ENCODE data around the gene CIDEA. TPM values are rescaled to one million over a fixed set of nuclear protein-coding genes. Genes with fewer than 3 reads are reported as not detected.
A peak's percentile ranks its signal among the peaks of the same experiment; 100 is the strongest.

CIDEA gene
- total RNA-seq, 1 donor from 2014 or later: 138 TPM

DNA sequence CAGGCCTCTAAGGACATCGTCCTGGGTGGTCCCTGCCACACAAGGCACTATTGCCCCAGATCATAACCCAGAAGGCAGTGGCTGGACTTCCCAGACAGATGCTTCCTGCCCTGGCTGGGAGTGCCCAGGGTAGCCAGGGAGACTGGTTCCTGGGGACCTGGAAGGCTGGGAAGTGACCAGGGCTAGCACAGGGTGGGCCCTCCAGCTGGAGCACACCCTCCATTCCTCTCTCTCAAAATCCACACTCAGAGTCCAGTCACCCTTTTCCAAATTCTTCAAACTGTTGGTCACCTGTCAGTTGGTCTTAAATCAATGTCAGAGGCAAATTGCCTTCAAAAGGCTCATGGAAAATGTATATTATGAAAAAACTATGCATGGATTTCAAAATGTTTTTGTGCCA lies 42.3 kb downstream of the CIDEA start:
- DNase-seq (ENCODE audit: low spot score): no peak

- no peak for DNase-seq (ENCODE audit: low spot score)
Measured at GRCh38 chr18:12299862-12300261, 45.7 kb downstream of the CIDEA start.

DNA sequence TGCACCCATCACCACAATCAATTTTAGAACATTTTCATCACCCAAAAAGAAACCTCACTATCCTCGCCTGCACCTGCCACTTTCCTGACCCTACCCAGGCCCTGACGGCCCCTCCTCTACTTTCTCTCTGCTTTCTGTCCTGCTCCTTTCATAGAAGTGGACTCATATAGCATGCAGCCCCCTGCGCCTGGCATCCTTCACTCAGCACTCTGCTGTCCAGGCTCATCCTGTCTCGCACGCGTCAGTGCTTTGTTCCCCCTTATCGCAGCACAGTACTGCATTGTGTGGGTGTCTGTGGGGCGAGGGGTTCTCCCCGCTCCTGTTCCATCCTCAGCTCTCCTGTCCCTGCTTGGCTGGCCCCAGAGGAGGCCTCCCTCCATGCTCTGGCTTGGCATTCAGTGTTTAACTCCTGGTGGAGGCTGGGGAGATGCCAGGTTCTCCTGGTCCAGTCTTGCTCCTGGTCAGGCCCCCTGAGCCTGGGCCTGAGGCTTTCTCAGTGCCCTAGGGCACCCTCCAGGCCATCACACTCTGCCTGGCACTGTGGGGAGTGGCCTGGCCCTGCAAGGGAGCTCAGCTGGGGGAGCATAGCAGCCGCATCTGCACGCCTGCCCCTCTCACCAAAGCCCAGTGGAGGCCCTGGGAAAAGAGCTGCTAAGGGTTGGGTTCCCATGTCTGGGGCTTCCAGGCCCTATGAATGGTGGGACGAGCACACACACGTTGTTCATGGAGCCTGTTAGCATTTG lies 47.3 kb downstream of the CIDEA start:
- DNase-seq (ENCODE audit: low spot score): no peak

GRCh38 chr18:12302391-12303147 lies 48.4 kb downstream of the CIDEA start:
- DNase-seq (ENCODE audit: low spot score): no peak

DNA sequence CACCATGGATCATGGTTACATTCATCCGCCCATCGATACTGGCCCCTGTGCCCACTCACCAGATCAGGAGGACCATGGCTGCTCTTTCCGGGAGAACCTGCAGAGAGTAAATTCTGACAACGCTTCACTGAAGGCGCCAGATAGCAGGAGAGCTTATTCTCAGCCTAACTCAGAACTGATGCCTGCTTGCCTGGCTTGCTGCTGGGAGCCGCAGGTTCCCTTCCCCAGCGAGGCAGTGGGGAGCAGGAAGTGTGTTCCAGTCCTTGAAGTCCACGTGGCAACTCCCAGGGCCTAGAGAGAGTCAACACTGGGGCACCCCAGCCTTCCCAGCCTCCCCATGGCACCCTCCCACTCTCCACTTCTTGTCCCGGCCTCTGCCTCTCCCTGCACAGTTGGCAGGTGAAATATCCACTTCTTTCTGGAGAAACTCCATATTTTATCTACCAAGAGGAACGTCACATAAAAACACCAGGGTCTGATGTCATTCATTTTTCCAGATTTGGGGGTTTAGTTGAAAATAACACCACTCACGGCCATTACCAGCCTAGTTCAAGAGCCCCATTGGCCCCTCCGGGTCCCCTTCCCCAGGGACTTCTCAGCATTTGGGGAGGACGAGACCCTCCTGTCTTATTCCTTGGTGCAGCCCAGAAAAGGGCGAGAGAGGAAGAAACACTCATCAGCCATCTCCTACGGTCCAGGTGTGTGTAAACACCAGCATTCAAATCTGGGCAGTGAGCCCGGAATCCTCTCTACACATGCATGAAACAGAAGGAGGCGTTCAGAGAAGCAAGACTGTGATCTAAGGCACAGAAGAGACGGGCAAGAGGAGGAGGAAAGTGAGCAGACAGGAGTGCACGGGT lies 50.4 kb downstream of the CIDEA start:
- no peak for DNase-seq (ENCODE audit: low spot score)

DNA sequence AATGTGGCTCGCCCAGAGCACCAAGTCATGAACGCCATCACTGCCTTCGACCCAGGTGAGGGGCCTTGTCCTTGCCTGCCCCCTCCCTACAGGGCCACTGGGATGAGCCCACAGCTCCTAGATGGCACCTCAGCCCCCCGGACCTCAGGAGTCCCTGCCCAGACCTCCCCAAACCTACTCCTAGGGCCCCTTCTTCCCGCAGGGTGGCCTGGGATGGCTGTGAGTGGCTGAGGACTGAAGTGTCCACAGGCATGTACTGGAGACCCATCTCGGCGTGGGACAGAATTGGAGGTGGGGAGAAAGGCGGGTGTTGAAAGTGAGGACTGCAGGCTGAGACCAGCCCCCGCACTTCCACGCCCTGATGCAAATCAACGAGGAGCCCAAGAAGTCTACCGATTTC lies 51.0 kb downstream of the CIDEA start:
- DNase-seq (ENCODE audit: low spot score): no peak

- no peak for DNase-seq (ENCODE audit: low spot score)
Measured at GRCh38 chr18:12305930-12306629, 51.9 kb downstream of the CIDEA start.

DNA sequence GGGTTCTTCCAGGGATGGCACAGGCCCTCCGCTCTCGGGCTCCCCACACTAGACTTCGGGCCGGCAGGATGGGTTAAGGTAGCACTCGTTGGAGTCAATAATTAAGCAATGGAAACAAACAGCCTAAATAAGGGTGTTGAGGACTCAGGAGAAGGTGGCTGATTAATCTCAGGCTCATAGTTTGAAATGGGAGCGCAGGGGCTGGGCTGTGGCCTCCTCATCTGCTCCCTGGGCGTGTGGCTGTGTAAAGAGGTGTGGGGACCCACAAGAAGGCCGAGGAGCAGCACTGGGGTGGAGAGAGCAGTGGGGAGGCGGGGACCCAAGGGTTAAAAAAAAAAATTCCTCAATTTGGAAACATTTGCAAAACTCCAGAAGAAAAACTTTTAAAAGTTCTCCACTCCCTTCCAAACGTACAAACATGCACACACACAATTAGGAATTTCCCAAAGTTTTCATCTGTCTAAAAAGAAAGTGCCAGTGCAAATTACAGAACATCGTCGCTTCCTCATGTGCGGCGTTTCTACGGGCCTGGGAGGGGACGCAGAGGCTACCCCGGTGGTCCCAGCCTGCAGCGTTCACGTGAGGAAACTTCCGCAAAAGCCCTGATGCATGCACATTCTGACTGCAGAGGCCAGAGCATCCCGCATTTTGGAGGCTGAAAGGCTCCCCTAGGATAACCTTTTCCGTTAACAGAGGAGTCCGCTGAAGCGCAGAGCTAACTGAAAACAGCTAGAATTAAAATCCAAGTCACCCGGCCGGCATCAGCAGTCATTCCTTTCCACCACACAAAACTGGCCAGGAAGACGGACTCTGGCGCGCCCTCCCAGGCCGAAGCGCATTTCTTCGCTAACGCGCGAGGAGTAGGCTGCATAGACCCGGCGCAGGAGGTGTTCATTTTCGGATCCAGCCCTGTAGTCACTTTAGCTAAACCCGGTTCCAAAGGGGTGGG lies 52.9 kb downstream of the CIDEA start:
- DNase-seq (ENCODE audit: low spot score): no peak

GRCh38 chr18:12307701-12308385 lies 53.7 kb downstream of the CIDEA start, which contains the start of gene TUBB6:
TUBB6 (plus strand) TSS chr18:12308241; CDS start chr18:12308293, 52 bp downstream.
- peak; percentile 94 for DNase-seq (ENCODE audit: low spot score)

DNA sequence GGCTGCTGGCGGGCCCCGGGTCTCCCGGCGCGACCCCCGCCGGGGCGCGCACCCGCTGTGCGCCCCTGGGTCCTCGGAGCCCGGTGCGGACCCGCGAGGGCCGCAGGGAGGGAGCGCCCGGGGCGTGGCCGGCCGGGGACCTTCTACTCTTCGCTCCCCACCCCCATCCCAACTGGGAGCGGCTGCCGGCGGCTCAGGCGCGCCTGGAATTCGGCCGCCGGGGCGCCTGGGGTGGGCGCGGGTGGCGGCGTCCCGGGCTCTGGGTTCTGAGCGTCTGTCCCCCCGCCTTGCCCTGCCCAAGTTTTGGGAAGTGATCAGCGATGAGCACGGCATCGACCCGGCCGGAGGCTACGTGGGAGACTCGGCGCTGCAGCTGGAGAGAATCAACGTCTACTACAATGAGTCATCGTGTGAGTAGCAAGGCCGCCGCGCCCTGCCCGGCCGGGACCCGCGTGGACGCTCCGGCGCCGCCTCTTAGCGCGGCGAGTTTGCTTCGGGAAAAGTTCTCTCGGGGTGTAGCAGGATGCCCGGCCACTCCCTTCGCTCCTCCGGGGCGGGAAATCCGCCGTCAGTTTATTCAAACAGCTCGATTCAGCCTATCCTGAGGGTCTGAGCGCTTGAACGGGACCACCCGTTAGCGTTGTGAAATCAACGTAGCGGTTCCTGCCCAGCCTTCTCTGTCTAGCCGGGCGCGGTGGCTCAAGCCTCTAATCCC lies 54.4 kb downstream of the CIDEA start:
- DNase-seq (ENCODE audit: low spot score): peak; percentile 94

DNA sequence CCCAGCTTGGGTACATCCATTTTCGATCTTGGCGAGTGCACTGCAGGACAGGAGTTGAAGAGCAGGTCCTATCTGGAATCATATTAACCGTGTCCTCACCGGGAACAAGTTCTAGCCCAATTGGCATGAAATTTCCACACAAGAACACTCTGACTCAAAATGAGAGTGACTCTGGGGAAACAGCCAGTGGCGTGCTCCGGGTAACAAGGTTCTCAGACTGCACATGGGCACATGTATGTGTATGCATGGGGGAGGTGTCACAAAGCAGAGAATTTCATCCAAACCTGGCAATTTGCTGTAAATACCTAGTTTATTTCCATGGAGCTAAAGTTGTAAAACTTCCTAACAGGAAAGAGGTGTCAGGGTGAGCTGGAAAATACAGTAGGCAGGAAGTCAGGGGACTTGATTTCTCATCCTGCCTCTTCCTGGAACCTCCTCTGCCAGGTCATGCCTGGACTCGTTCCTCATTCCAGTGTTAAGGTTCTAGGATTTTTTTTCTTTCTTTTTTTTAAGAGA lies 55.6 kb downstream of the CIDEA start:
- no peak for DNase-seq (ENCODE audit: low spot score)

- no peak for DNase-seq (ENCODE audit: low spot score)
Measured at GRCh38 chr18:12310762-12311161, 56.6 kb downstream of the CIDEA start.

- no peak for DNase-seq (ENCODE audit: low spot score)
Measured at GRCh38 chr18:12312976-12313375, 58.8 kb downstream of the CIDEA start.

DNA sequence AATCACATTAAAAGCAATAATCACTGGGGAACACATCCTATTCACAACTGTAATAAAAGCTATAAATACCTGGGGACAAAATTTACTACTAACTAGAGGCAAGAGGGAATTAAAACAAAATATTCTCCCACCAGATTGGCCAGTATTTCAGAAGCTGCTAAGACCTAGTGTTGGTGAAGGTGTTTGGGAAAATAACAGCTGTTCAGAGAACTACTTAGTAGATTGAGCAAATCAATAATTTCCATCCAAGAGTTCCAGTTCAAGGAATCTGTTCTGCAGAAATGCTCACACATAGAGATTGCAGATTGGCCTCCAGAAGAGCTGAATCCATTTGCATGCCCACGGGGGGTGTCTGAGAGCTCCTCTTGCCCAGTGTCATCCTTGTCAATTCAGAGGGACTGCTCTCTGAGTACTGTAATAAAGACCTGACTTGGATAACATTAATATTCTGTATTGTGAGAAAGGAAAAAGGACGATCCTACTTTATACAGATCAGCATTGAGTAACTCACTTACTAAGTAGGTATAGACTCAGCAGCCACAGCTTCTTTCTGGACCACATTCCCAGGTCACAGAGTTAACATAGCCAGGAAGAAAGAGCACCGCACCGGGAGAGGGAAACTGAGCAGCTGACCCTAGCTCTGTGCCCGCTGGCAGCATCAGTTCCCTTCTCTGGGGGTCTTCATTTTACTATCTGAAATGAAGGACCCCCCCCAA lies 59.5 kb downstream of the CIDEA start:
- DNase-seq (ENCODE audit: low spot score): no peak

- DNase-seq (ENCODE audit: low spot score): no peak
Measured at GRCh38 chr18:12314591-12315305, 60.6 kb downstream of the CIDEA start.

- no peak for DNase-seq (ENCODE audit: low spot score)
Measured at GRCh38 chr18:12315490-12315889, 61.3 kb downstream of the CIDEA start.

GRCh38 chr18:12315911-12316310 lies 61.8 kb downstream of the CIDEA start:
- peak; percentile 83 for DNase-seq (ENCODE audit: low spot score)
